ENCODE measurements around the gene NLRP7. TPM values are rescaled to one million over a fixed set of nuclear protein-coding genes. Genes with fewer than 3 reads are reported as not detected.

NLRP7 gene
- total RNA-seq, 1 experiment from 2014 or later: 1.1 TPM

DNA sequence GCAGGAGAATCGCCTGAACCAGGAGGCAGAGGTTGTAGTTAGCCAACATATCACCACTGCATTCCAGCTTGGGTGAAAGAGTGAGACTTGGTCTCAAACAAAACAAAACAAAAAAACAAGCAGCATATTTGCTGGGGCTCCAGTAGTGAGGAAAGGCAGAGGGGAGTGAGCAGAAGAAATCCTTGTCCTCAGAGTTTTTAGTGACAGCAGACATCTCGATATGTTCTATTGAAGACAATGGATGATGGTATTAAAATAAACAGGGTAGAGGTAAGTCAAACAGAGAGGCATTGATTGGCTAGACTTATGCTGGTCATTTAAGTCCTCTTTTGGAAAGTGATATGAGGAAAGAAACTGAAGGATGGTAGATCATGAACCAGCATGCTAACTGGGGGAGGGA lies 19.0 kb downstream of the NLRP7 start:
- Histone ChIP-seq H4K20me1 (ENCODE audit: control insufficient read depth, insufficient read depth, insufficient read length) (no peaks in the 10 kb centered on the region), H3K9me3 (ENCODE audit: control insufficient read depth, low read depth, low read length) (peaks cover 7% of the 10 kb centered on the region), H3K4me2 (ENCODE audit: insufficient read depth, insufficient read length, low read length) (no peak overlapping the region), H3K27me3 (ENCODE audit: insufficient read depth, low read length) (no peaks in the 10 kb centered on the region), H2BK15ac (ENCODE audit: low read depth, low read length) (no peak overlapping the region), H3T11ph (ENCODE audit: low read length) (no peak overlapping the region), H4K8ac (replicated peaks; ENCODE audit: insufficient read length, low read depth, low read length) (no peak overlapping the region), H3K18ac (ENCODE audit: insufficient read length, low read depth, low read length) (no peak overlapping the region), H4K5ac (ENCODE audit: insufficient read length, low read depth, low read length) (no peak overlapping the region), H3K23ac (ENCODE audit: insufficient read length, low read depth, low read length) (no peak overlapping the region), H3K9ac (ENCODE audit: extremely low read depth, insufficient read length, low read length) (no peak overlapping the region), H3K79me2 (ENCODE audit: insufficient read depth, low read length) (no peaks in the 10 kb centered on the region), H3K4me1 (ENCODE audit: insufficient read depth, low read length) (no peaks in the 10 kb centered on the region), H3K14ac (ENCODE audit: insufficient read depth, low read length) (no peak overlapping the region), H2AFZ (ENCODE audit: low read length) (no peak overlapping the region), H3K23me2 (ENCODE audit: insufficient read length, low read depth, low read length, poor library complexity, severe bottlenecking) (no peaks in the 10 kb centered on the region), H2BK12ac (ENCODE audit: insufficient read length, low read depth, low read length) (no peak overlapping the region), H2BK120ac (ENCODE audit: low read depth, low read length, poor library complexity, severe bottlenecking) (no peak overlapping the region), H2BK20ac (ENCODE audit: low read depth, low read length, poor library complexity, severe bottlenecking) (no peak overlapping the region), H2AK5ac (ENCODE audit: insufficient read length, low read length) (no peak overlapping the region), H3K27ac (ENCODE audit: insufficient read length, low read depth, low read length) (no peak overlapping the region), H3K56ac (ENCODE audit: insufficient read length, low read depth, low read length) (no peak overlapping the region), H2BK5ac (ENCODE audit: insufficient read length, low read length) (no peak overlapping the region), H3K4ac (ENCODE audit: low read depth, low read length) (no peak overlapping the region), H4K91ac (ENCODE audit: insufficient read length, low read depth, low read length) (no peak overlapping the region), H3K79me1 (ENCODE audit: insufficient read depth, low read depth, low read length, poor library complexity, severe bottlenecking) (no peaks in the 10 kb centered on the region)
- no peak overlapping the region for H3K27ac Mint-ChIP-seq
- H3K36me3 Mint-ChIP-seq (ENCODE audit: insufficient read depth in 1 of 3, low read depth in 3 of 3): peaks cover 0 to 7% (median 6%) of the 10 kb centered on the region in 3 experiments; a peak in 5 of 7 replicates
- no peak overlapping the region for H3K4me3 Mint-ChIP-seq
- no CpG with 5 or more reads among the region's 2 CpGs for WGBS (ENCODE audit: extremely low coverage, insufficient read length, low lambda C conversion rate)
- no peak for DNase-seq
- H3K4me1 Mint-ChIP-seq: 0 out of 4 replicates have a peak, but pooled peaks cover 0 to 3% of the 10 kb centered on the region in 2 experiments
- peaks cover 50 to 93% of the 10 kb centered on the region in 2 experiments for H3K9me3 Mint-ChIP-seq
- peaks cover 10% of the 10 kb centered on the region for H3K27me3 Mint-ChIP-seq (ENCODE audit: low read depth)
- TF ChIP-seq, protein P1, sequence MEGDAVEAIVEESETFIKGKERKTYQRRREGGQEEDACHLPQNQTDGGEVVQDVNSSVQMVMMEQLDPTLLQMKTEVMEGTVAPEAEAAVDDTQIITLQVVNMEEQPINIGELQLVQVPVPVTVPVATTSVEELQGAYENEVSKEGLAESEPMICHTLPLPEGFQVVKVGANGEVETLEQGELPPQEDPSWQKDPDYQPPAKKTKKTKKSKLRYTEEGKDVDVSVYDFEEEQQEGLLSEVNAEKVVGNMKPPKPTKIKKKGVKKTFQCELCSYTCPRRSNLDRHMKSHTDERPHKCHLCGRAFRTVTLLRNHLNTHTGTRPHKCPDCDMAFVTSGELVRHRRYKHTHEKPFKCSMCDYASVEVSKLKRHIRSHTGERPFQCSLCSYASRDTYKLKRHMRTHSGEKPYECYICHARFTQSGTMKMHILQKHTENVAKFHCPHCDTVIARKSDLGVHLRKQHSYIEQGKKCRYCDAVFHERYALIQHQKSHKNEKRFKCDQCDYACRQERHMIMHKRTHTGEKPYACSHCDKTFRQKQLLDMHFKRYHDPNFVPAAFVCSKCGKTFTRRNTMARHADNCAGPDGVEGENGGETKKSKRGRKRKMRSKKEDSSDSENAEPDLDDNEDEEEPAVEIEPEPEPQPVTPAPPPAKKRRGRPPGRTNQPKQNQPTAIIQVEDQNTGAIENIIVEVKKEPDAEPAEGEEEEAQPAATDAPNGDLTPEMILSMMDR (conservative IDR thresholded peaks at IDR 0.05): no peak
